IMR-90 (cell line): ENCODE results near the gene IL22RA1. TPM values are rescaled to one million over a fixed set of nuclear protein-coding genes. Genes with fewer than 3 reads are reported as not detected.

Experiments
- ATAC-seq: fragments of 200-7000 bp; cut with Tn5 transposase; 2 replicates; pipeline ENCODE4 v1.9.1; 2020; ENCODE audit warnings: low read depth, mild to moderate bottlenecking, moderate library complexity
- BruUV-seq: library from RNA; stranded (reverse); fragments of 400-500 nt; replicated peaks from 2 replicates; lab custom pipeline; 2021; lab: Mats Ljungman, UMichigan
- CTCF ChIA-PET: fragments of 300-600 bp; formaldehyde crosslinking; extraction: SDS; loops from one replicate; lab custom pipeline; 2021; ENCODE audit warnings: antibody characterized with exemption; lab: Yijun Ruan, JAX
- POLR2A ChIA-PET: fragments of 300-600 bp; sonication (Branson Sonifier 250); formaldehyde crosslinking; loops from one replicate; lab custom pipeline; 2022; ENCODE audit warnings: antibody characterized with exemption; ENCODE audit not compliant: unreplicated experiment; lab: Charles Lee
- DNase-seq: peaks from one replicate; pipeline ENCODE4 v3.0.0; 2013
- H2AFZ ChIP-seq: replicated peaks from 2 replicates; pipeline ENCODE3; 2013; ENCODE audit warnings: low read length, mild to moderate bottlenecking; ENCODE audit not compliant: poor library complexity
- H2AK5ac ChIP-seq: 2 replicates; pipeline ENCODE4 v1.6.1; 2013; ENCODE audit warnings: low read depth, low read length, inconsistent platforms
- H2AK9ac ChIP-seq: replicated peaks from 2 replicates; pipeline ENCODE3; 2013; ENCODE audit warnings: mild to moderate bottlenecking, low read depth, low read length, moderate library complexity; ENCODE audit not compliant: poor library complexity
- H2BK120ac ChIP-seq: 2 replicates; pipeline ENCODE4 v1.6.1; 2013; ENCODE audit warnings: low read depth, low read length, inconsistent platforms
- H2BK15ac ChIP-seq: 3 replicates; pipeline ENCODE4 v1.6.1; 2013; ENCODE audit warnings: low read depth, low read length, inconsistent platforms
- H2BK20ac ChIP-seq: 2 replicates; pipeline ENCODE4 v1.6.1; 2013; ENCODE audit warnings: low read depth, mild to moderate bottlenecking, inconsistent platforms, low read length, moderate library complexity
- H2BK5ac ChIP-seq: 2 replicates; pipeline ENCODE4 v1.6.1; 2013; ENCODE audit warnings: mild to moderate bottlenecking, low read depth, low read length, inconsistent platforms; ENCODE audit not compliant: poor library complexity, severe bottlenecking
- H3K14ac ChIP-seq: replicated peaks from 2 replicates; pipeline ENCODE4 v1.6.1; 2013; ENCODE audit warnings: low read depth, low read length, inconsistent platforms
- H3K18ac ChIP-seq: 2 replicates; pipeline ENCODE4 v1.6.1; 2013; ENCODE audit warnings: low read depth, low read length, control low read depth
- H3K23ac ChIP-seq: 2 replicates; pipeline ENCODE4 v1.6.1; 2013; ENCODE audit warnings: low read depth, low read length, inconsistent platforms
- H3K27ac ChIP-seq: 2 replicates; pipeline ENCODE4 v1.5.1; 2013; ENCODE audit warnings: mild to moderate bottlenecking, control low read depth, low read length; ENCODE audit not compliant: insufficient read depth
- H3K27me3 ChIP-seq: 2 replicates; pipeline ENCODE4 v1.6.1; 2013; ENCODE audit warnings: low read length; ENCODE audit not compliant: control insufficient read depth, insufficient read depth
- H3K36me3 ChIP-seq: 2 replicates; pipeline ENCODE4 v1.6.1; 2013; ENCODE audit warnings: low read length, mixed read lengths; ENCODE audit not compliant: control insufficient read depth, insufficient read depth
- H3K4ac ChIP-seq: 2 replicates; pipeline ENCODE4 v1.6.1; 2013; ENCODE audit warnings: low read depth, low read length, inconsistent platforms
- H3K4me1 ChIP-seq: 2 replicates; pipeline ENCODE4 v1.6.1; 2013; ENCODE audit warnings: low read length, mixed read lengths; ENCODE audit not compliant: control insufficient read depth, insufficient read depth
- H3K4me2 ChIP-seq: 2 replicates; pipeline ENCODE4 v1.6.1; 2013; ENCODE audit warnings: low read depth, mild to moderate bottlenecking, control low read depth, low read length, moderate library complexity
- H3K4me3 ChIP-seq: 2 replicates; pipeline ENCODE4 v1.5.1; 2013; ENCODE audit warnings: low read depth, mild to moderate bottlenecking, control low read depth, low read length, moderate library complexity; ENCODE audit not compliant: insufficient read depth
- H3K56ac ChIP-seq: 2 replicates; pipeline ENCODE4 v1.6.1; 2013; ENCODE audit warnings: low read length, inconsistent platforms; ENCODE audit not compliant: insufficient read depth; ENCODE audit errors: extremely low read depth
- H3K79me1 ChIP-seq, 2 experiments: 2 replicates each; pipeline ENCODE4 v1.6.1; 2013; ENCODE audit warnings: low read length in 2 of 2, inconsistent platforms in 1 of 2, low read depth in 1 of 2
- H3K9ac ChIP-seq: 2 replicates; pipeline ENCODE4 v1.6.1; 2013; ENCODE audit warnings: low read depth, low read length, control low read depth
- H3K9me1 ChIP-seq: 2 replicates; pipeline ENCODE4 v1.6.1; 2013; ENCODE audit warnings: low read length, inconsistent platforms; ENCODE audit not compliant: insufficient read depth
- H3K9me3 ChIP-seq: 2 replicates; pipeline ENCODE4 v1.6.1; 2013; ENCODE audit warnings: low read length; ENCODE audit not compliant: control insufficient read depth, insufficient read depth
- H4K20me1 ChIP-seq: 2 replicates; pipeline ENCODE4 v1.6.1; 2013; ENCODE audit warnings: low read length, inconsistent platforms; ENCODE audit not compliant: insufficient read depth
- H4K5ac ChIP-seq: 2 replicates; pipeline ENCODE4 v1.6.1; 2013; ENCODE audit warnings: mild to moderate bottlenecking, low read depth, low read length, control low read depth
- H4K8ac ChIP-seq, 2 experiments: 2 replicates each; pipeline ENCODE4 v1.6.1; 2013; ENCODE audit warnings: low read depth in 2 of 2, low read length in 2 of 2, control low read depth in 1 of 2, inconsistent platforms in 1 of 2
- H4K91ac ChIP-seq: 2 replicates; pipeline ENCODE4 v1.6.1; 2013; ENCODE audit warnings: low read depth, low read length, inconsistent platforms; ENCODE audit not compliant: insufficient read depth
- FOS ChIP-seq: fragments of 150-350 bp; IDR thresholded peaks from 2 replicates; pipeline ENCODE4 v1.6.1; 2016; ENCODE audit warnings: low read depth, low read length
- MAZ ChIP-seq: IDR thresholded peaks from 2 replicates; pipeline ENCODE4 v1.6.1; 2012; ENCODE audit warnings: low read depth, mild to moderate bottlenecking, low read length, improper control_type of control experiment, moderate library complexity, borderline replicate concordance
- NFE2L2 ChIP-seq: fragments of 150-350 bp; IDR thresholded peaks from 2 replicates; pipeline ENCODE4 v1.6.1; 2016; ENCODE audit warnings: low read depth, mild to moderate bottlenecking, low read length
- WGBS, 2 experiments: methylation state at CpG; one replicate each; pipeline versions ENCODE4 v1.1.5 to v1.1.7; 2013; ENCODE audit warnings: missing lambda C conversion rate in 2 of 2; ENCODE audit not compliant: insufficient read length in 1 of 2; ENCODE audit errors: extremely low coverage in 2 of 2; 5-methylcytosine and 5-hydroxymethylcytosine counted together
- dilution Hi-C: fragments of 300-500 bp; cut with HindIII; formaldehyde crosslinking; loops from one replicate; pipeline ENCODE4 v1.14.3; 2018; ENCODE audit warnings: low sequenced_read_pairs; ENCODE audit not compliant: unreplicated experiment
- in situ Hi-C: fragments of 300-500 bp; cut with MboI; formaldehyde crosslinking; loops from 3 replicates; pipeline ENCODE4 v1.14.3; 2019; ENCODE audit warnings: low sequenced_read_pairs, inconsistent platforms, mixed read lengths
- intact Hi-C: fragments of 100-400 bp; cut with micrococcal nuclease; formaldehyde crosslinking; loops from 2 replicates; pipeline ENCODE4 v1.10.0; 2022
- polyA plus RNA-seq, 3 experiments: library from polyadenylated mRNA; depleted of rRNA; stranded (reverse); fragments of >200 nt; gene quantifications; 2 replicates each; pipeline ENCODE4 v1.2.3, GENCODE V29; 2012; ENCODE audit warnings: low replicate concordance in 1 of 3
- total RNA-seq: library from RNA; depleted of rRNA; stranded (reverse); fragments of >200 nt; gene quantifications from 2 replicates; pipeline ENCODE4 v1.2.3, GENCODE V29; 2012

The IL22RA1 gene
- total and polyA plus RNA-seq, 2 of the 4 experiments (the other 2 are of a cell fraction) = not detected

DNA sequence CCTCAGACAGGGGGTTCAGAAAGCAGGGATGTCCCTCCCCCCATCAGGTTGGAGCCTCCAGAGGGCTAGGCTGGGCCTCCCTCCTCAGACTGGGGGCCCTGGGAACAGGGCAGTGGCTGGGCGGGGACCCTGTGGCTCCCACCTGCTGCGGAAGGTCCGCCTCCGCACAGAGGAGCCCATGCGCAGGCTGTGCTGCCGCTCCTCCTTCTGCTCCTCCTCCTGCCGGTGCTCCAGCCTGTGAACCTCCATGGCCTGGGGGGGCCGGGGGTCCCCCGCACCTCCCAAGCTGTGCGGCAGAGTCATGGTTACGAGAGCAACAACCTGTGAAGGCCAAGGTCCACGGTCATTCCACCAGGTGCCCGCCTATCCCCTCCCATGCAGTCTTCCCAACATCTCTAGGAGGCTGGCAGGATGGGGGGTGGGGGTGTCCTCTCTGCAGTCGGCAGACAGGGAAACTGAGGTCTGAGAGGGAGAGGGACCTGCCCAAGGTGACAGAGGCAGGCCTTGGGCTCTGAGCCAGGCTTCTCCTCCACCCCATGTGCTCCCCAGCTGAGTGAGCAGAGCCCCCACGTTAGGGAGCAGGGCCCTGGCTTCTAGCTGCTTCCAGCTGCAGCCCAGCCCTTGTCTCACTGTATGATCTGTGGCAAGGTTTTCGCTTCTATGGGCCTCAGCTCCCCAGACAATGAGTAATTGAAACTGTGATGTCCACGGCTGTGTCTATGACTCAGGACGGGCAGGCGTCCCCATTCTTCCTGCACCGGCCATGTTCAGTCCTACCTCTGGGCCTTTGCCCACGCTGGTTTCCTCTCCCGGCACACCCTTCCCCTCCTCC lies 34.4 kb downstream of the IL22RA1 start:
- H2AK9ac ChIP-seq = no peak overlapping the region
- H2AK5ac ChIP-seq = 0 out of 2 replicates have a peak overlapping the region, but pooled peaks have one; percentile 16
- H3K36me3 ChIP-seq = no peaks in the 10 kb centered on the region
- H3K79me1 ChIP-seq = no peaks in the 10 kb centered on the region
- H3K4me2 ChIP-seq = no peak overlapping the region
- BruUV-seq = no TSS peak
- no peak overlapping the region for H3K56ac ChIP-seq
- ATAC-seq (peak; percentile 63), DNase-seq (peak; percentile 69)
- no peak overlapping the region for H3K23ac ChIP-seq
- peaks cover 3% of the 10 kb centered on the region; the same call in 1 of the 2 replicates for H3K4me1 ChIP-seq
- H3K9me3 ChIP-seq = no peaks in the 10 kb centered on the region
- no peak overlapping the region for H3K27ac ChIP-seq
- no peak overlapping the region for H2BK15ac ChIP-seq
- H4K91ac ChIP-seq = no peak overlapping the region
- H3K9ac ChIP-seq = no peak overlapping the region
- POLR2A ChIA-PET = no interaction called here
- dilution Hi-C loops (no loop called here), intact Hi-C loops (no loop called here), in situ Hi-C loops (no loop called here)
- H3K4me3 ChIP-seq = no peak overlapping the region
- peak overlapping the region; percentile 65; the same call in 1 of the 2 replicates for H3K4ac ChIP-seq
- peaks cover 27% of the 10 kb centered on the region for H3K27me3 ChIP-seq
- no peaks in the 10 kb centered on the region for H4K20me1 ChIP-seq
- H2BK20ac ChIP-seq = no peak overlapping the region
- CTCF ChIA-PET = interaction anchor here (0.5 kb wide), 1 partner anchor 169 kb away, joined by 7 read pairs; no protein-coding TSS in a partner anchor
- TF ChIP-seq FOS = peak; percentile 48; the same call in 1 of the 2 replicates
- no peak; the same call in 1 of the 2 replicates for TF ChIP-seq MAZ
- TF ChIP-seq NFE2L2 = no peak
- 72% methylated on average over 6 of the region's 22 CpGs; no CpG with 5 or more reads in 1 of the 2 experiments for WGBS, 2 experiments
- no peak overlapping the region for H4K5ac ChIP-seq
- H2AFZ ChIP-seq = peak overlapping the region; percentile 71
- H3K9me1 ChIP-seq = no peaks in the 10 kb centered on the region
- H4K8ac ChIP-seq = no peak overlapping the region
- H2BK5ac ChIP-seq = no peak overlapping the region
- no peak overlapping the region for H2BK120ac ChIP-seq
- H3K18ac ChIP-seq = no peak overlapping the region
- 0 out of 2 replicates have a peak overlapping the region, but pooled peaks have one; percentile 40 for H3K14ac ChIP-seq
